ENCODE measurements around the gene TNFRSF6B. TPM values are rescaled to one million over a fixed set of nuclear protein-coding genes. Genes with fewer than 3 reads are reported as not detected.
"Not testable (repeated sequence)": the region's sequence is repeated elsewhere in the genome, so short reads cannot be mapped to it uniquely, and the experiment has no call there.

TNFRSF6B gene
- total RNA-seq, 1 donor from 2014 or later: 2.8 TPM

DNA sequence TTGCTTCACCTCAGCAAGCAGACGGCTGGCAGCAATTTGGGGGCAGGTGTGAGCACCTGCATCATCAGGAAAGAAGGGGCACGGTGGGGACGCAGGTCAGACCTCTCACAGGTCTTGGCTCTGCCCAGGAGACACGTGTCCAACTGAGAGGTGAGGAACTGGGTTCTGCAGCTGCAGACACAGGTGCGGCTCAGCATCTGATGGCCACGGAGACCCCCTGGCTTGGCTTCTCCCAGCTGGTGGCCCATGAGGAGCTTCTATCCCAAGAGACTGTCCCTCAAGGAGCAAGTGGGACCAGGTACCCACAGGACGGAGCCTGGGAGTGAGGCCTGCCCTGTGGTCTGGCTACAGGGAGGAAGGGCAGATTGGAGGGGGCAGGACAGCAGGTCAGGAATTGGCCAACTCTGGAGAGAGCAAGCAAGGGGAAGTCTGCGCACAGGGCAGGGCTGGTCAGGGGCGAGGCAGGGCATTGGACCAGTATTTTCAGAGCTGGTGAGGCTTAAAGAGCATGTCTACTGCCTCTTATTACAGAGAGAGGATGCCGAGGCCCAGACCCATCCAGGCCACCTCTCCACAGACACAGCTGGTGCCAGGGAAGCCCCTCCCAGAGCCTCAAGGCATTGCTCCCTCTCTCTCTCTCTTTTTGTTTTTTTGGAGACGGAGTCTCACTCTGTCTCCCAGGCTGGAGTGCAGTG lies 47.4 kb upstream of the TNFRSF6B start:
- H3K4me1 Mint-ChIP-seq (ENCODE audit: low read depth, unreplicated experiment): peaks cover 1% of the 10 kb centered on the region
- H3K4me2 ChIP-seq (ENCODE audit: low read length): no peak overlapping the region
- no peak overlapping the region for H3K4me3 Mint-ChIP-seq (ENCODE audit: unreplicated experiment)
- H3K79me2 ChIP-seq (ENCODE audit: insufficient read depth, low read length): peaks cover 6% of the 10 kb centered on the region
- TF ChIP-seq EZH2 (IDR thresholded peaks at IDR 0.05; ENCODE audit: insufficient read depth, low read length): no peak
- TF ChIP-seq, protein P1, sequence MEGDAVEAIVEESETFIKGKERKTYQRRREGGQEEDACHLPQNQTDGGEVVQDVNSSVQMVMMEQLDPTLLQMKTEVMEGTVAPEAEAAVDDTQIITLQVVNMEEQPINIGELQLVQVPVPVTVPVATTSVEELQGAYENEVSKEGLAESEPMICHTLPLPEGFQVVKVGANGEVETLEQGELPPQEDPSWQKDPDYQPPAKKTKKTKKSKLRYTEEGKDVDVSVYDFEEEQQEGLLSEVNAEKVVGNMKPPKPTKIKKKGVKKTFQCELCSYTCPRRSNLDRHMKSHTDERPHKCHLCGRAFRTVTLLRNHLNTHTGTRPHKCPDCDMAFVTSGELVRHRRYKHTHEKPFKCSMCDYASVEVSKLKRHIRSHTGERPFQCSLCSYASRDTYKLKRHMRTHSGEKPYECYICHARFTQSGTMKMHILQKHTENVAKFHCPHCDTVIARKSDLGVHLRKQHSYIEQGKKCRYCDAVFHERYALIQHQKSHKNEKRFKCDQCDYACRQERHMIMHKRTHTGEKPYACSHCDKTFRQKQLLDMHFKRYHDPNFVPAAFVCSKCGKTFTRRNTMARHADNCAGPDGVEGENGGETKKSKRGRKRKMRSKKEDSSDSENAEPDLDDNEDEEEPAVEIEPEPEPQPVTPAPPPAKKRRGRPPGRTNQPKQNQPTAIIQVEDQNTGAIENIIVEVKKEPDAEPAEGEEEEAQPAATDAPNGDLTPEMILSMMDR (IDR thresholded peaks at IDR 0.05; ENCODE audit: insufficient read depth, low read depth, low read length): no peak
- H3K4me1 ChIP-seq (ENCODE audit: insufficient read depth, low read length): peaks cover 10% of the 10 kb centered on the region
- no peak overlapping the region for H3K27ac Mint-ChIP-seq (ENCODE audit: unreplicated experiment)
- no peak overlapping the region for H3K27ac ChIP-seq (ENCODE audit: low read depth, low read length)
- DNase-seq (ENCODE audit: low read depth): no peak
- peaks cover 8% of the 10 kb centered on the region for H3K36me3 Mint-ChIP-seq (ENCODE audit: low read depth, unreplicated experiment)
- no peak overlapping the region for H3K4me3 ChIP-seq (ENCODE audit: insufficient read depth, low read depth, low read length)
- no peak overlapping the region for H3K9ac ChIP-seq (ENCODE audit: low read length)
- H3K27me3 ChIP-seq (ENCODE audit: insufficient read depth, low read length): no peaks in the 10 kb centered on the region
- no peaks in the 10 kb centered on the region for H3K9me3 ChIP-seq (ENCODE audit: insufficient read depth, low read depth, low read length)
- FAIRE-seq: no peak
- H2AFZ ChIP-seq (ENCODE audit: low read depth, low read length): no peak overlapping the region
- H4K20me1 ChIP-seq (ENCODE audit: insufficient read depth, low read length): peaks cover 27% of the 10 kb centered on the region
- H3K27me3 Mint-ChIP-seq (ENCODE audit: low read depth, unreplicated experiment): peaks cover 6% of the 10 kb centered on the region
- H3K9me3 Mint-ChIP-seq (ENCODE audit: unreplicated experiment): no peaks in the 10 kb centered on the region
- no peaks in the 10 kb centered on the region for H3K36me3 ChIP-seq (ENCODE audit: insufficient read depth, low read length)

DNA sequence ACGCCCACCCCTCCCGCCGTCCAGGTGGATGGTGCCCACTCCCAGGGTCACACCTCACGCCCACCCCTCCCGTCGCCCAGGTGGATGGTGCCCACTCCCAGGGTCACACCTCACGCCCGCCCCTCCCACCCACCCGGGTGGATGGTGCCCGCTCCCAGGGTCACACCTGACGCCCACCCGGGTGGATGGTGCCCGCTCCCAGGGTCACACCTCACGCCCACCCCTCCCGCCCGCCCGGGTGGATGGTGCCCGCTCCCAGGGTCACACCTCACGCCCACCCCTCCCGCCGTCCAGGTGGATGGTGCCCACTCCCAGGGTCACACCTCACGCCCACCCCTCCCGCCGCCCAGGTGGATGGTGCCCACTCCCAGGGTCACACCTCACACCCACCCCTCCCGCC lies 46.0 kb upstream of the TNFRSF6B start:
- not testable (repeated sequence) for H3K4me3 Mint-ChIP-seq (ENCODE audit: unreplicated experiment); FAIRE-seq

DNA sequence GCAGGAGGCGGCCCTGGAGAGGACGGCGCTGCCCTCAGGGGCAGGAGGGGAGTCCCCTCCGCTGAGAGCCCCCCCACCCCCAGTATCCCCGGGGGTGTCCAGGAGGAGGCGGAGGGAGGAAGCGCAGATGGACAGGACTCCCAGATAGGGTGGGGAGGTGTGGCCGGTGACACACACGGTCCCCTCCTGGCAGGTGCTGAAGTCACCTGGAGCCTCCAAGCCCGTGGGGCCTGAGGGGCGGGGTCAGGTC lies 44.6 kb upstream of the TNFRSF6B start:
- Histone ChIP-seq H2AFZ (ENCODE audit: low read depth, low read length) (no peak overlapping the region), H3K9ac (ENCODE audit: low read length) (peak overlapping the region; percentile 57), H3K4me1 (ENCODE audit: insufficient read depth, low read length) (peaks cover 13% of the 10 kb centered on the region), H3K27ac (ENCODE audit: low read depth, low read length) (no peak overlapping the region), H3K4me2 (ENCODE audit: low read length) (peak overlapping the region; percentile 91), H3K36me3 (ENCODE audit: insufficient read depth, low read length) (no peaks in the 10 kb centered on the region), H3K79me2 (ENCODE audit: insufficient read depth, low read length) (peaks cover 6% of the 10 kb centered on the region), H4K20me1 (ENCODE audit: insufficient read depth, low read length) (peaks cover 23% of the 10 kb centered on the region), H3K9me3 (ENCODE audit: insufficient read depth, low read depth, low read length) (no peaks in the 10 kb centered on the region), H3K27me3 (ENCODE audit: insufficient read depth, low read length) (no peaks in the 10 kb centered on the region), H3K4me3 (ENCODE audit: insufficient read depth, low read depth, low read length) (peak overlapping the region; percentile 56)
- DNase-seq (ENCODE audit: low read depth) (no peak), FAIRE-seq (no peak)
- Mint-ChIP-seq H3K36me3 (ENCODE audit: low read depth, unreplicated experiment) (no peaks in the 10 kb centered on the region), H3K4me3 (ENCODE audit: unreplicated experiment) (peak overlapping the region; percentile 83), H3K27me3 (ENCODE audit: low read depth, unreplicated experiment) (peaks cover 7% of the 10 kb centered on the region), H3K9me3 (ENCODE audit: unreplicated experiment) (no peaks in the 10 kb centered on the region), H3K27ac (ENCODE audit: unreplicated experiment) (no peak overlapping the region), H3K4me1 (ENCODE audit: low read depth, unreplicated experiment) (peaks cover 3% of the 10 kb centered on the region)
- TF ChIP-seq, protein P1 (IDR thresholded peaks at IDR 0.05; ENCODE audit: insufficient read depth, low read depth, low read length): no peak
- TF ChIP-seq EZH2 (IDR thresholded peaks at IDR 0.05; ENCODE audit: insufficient read depth, low read length): no peak

More for the DNA sequence above, 46.0 kb upstream of the TNFRSF6B start:
- not testable (repeated sequence) for H3K27ac Mint-ChIP-seq (ENCODE audit: unreplicated experiment); H2AFZ ChIP-seq (ENCODE audit: low read depth, low read length); H3K27ac ChIP-seq (ENCODE audit: low read depth, low read length); H3K79me2 ChIP-seq (ENCODE audit: insufficient read depth, low read length); H3K9me3 ChIP-seq (ENCODE audit: insufficient read depth, low read depth, low read length); H3K27me3 ChIP-seq (ENCODE audit: insufficient read depth, low read length); H3K9me3 Mint-ChIP-seq (ENCODE audit: unreplicated experiment); H3K36me3 Mint-ChIP-seq (ENCODE audit: low read depth, unreplicated experiment); H3K4me3 ChIP-seq (ENCODE audit: insufficient read depth, low read depth, low read length); H3K27me3 Mint-ChIP-seq (ENCODE audit: low read depth, unreplicated experiment); DNase-seq (ENCODE audit: low read depth); H3K9ac ChIP-seq (ENCODE audit: low read length); H3K4me1 ChIP-seq (ENCODE audit: insufficient read depth, low read length); H3K4me1 Mint-ChIP-seq (ENCODE audit: low read depth, unreplicated experiment); H3K4me2 ChIP-seq (ENCODE audit: low read length); H3K36me3 ChIP-seq (ENCODE audit: insufficient read depth, low read length)
- H4K20me1 ChIP-seq (ENCODE audit: insufficient read depth, low read length): peaks cover 27% of the 10 kb centered on the region

Measured in astrocyte (in vitro differentiated cells and primary cell).